Ramos (cell line): ENCODE results near the gene OAS3.
"Not testable (repeated sequence)": the region's sequence is repeated elsewhere in the genome, so short reads cannot be mapped to it uniquely, and the experiment has no call there.

Experiments used
- in situ Hi-C: fragments of 300-500 bp; cut with MboI; formaldehyde crosslinking; loops from one replicate; pipeline ENCODE4 v1.14.3; 2022; ENCODE audit warnings: low sequenced_read_pairs; ENCODE audit not compliant: unreplicated experiment

Gene OAS3, protein sequence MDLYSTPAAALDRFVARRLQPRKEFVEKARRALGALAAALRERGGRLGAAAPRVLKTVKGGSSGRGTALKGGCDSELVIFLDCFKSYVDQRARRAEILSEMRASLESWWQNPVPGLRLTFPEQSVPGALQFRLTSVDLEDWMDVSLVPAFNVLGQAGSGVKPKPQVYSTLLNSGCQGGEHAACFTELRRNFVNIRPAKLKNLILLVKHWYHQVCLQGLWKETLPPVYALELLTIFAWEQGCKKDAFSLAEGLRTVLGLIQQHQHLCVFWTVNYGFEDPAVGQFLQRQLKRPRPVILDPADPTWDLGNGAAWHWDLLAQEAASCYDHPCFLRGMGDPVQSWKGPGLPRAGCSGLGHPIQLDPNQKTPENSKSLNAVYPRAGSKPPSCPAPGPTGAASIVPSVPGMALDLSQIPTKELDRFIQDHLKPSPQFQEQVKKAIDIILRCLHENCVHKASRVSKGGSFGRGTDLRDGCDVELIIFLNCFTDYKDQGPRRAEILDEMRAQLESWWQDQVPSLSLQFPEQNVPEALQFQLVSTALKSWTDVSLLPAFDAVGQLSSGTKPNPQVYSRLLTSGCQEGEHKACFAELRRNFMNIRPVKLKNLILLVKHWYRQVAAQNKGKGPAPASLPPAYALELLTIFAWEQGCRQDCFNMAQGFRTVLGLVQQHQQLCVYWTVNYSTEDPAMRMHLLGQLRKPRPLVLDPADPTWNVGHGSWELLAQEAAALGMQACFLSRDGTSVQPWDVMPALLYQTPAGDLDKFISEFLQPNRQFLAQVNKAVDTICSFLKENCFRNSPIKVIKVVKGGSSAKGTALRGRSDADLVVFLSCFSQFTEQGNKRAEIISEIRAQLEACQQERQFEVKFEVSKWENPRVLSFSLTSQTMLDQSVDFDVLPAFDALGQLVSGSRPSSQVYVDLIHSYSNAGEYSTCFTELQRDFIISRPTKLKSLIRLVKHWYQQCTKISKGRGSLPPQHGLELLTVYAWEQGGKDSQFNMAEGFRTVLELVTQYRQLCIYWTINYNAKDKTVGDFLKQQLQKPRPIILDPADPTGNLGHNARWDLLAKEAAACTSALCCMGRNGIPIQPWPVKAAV

DNA sequence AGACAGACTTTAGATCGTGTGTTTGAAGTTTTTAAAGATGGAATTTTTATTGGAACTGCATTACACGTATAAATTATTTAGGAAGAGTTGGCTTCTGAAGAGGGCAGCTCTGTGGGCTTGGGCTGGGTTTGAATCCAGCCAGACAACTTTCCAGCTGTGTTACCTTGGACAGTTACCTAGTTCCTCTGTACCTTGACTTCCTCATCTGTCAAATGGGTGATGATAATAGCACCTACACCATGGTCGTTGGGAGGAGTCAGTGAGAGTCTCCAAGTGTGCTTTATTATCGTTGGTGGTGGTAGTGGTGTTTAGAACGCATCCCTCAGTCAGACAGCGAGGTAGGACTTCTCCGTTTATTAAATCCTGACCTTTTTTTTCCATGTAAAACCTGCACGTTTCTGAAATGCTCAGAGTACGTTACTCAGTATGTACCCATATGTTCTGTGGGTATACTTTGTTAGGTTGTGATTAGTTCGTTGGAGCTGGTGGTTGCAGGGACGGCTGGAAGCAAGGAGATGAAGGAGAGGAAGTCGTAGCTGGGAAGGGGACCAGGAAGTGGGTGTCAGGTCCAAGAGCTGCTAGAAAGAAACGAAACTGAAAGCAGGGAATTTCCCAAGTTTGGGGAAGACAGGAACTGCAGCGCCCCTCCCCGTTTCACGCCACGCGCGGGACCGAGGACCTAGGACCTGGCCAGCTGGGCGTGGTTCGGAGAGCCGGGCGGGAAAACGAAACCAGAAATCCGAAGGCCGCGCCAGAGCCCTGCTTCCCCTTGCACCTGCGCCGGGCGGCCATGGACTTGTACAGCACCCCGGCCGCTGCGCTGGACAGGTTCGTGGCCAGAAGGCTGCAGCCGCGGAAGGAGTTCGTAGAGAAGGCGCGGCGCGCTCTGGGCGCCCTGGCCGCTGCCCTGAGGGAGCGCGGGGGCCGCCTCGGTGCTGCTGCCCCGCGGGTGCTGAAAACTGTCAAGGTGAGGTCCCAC, at the start of gene OAS3:
Gene OAS3 (plus strand): TSS at position 734 of the 979 bp plus-strand sequence. CDS start 57 bp downstream, at position 791.
- in situ Hi-C loops = no loop called here

DNA sequence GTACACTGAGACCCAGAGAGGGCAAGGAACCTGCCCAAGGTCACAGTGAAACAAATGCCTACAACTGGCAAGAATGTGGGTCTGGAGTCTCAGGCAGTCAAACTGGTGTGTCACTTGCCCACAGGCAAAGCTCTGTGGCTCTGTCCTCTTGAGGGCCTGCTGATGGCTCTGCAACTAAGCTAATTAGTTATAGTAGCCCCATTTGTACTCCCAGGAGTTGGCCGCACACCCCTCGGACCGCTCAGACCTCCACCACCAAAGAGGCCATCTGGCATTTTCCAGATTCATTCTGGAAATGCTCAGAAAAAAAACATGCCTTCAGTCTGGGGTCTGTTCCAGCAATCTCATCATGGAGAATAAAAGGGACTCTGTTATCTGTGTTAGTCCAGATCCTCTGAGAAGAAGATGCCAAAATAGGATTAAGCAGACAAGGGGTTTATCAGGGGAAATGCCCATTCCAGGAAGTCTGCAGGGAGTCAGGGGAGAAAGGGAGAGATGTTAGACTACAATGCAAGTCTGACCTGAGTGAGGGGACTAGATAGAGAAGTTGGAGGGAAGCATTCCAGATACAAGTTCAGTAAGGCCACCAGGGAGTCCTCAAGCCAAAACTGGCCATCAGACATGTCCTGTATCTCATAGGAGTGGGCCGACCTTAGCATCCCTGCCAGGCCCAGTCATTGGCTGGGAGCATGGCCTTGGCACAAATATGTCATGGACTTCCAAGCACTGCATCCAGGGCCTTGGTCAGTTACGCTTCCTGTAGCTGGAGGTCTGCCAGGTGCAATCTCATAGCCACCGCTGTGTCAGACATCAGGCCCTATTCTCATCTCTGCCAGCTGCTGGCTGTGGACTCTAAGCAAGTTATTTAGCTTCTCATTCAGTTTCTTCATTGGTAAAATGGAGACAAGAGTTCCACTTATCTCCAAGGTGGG, 46.9 kb upstream of the OAS3 start:
- in situ Hi-C loops = no loop called here

DNA sequence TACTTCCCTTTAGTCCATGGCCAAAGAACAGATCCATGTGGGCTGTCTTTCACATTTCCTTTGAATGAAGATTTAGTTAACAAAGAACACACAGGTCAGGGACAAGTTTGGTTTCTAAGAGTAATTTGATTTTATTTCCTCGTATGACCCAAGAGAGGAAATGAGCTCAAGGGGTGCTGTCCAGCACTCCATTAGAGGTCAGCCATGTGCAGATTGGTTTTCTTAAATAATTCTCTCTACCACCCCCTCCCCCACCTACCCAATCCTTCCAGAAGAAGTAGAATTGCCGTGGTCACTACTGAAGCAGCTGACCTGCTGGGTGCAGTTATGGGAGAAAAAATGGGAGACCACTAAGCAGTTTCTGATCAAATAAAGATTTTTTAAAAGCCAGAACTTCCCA, 45.4 kb upstream of the OAS3 start:
- in situ Hi-C loops = no loop called here

DNA sequence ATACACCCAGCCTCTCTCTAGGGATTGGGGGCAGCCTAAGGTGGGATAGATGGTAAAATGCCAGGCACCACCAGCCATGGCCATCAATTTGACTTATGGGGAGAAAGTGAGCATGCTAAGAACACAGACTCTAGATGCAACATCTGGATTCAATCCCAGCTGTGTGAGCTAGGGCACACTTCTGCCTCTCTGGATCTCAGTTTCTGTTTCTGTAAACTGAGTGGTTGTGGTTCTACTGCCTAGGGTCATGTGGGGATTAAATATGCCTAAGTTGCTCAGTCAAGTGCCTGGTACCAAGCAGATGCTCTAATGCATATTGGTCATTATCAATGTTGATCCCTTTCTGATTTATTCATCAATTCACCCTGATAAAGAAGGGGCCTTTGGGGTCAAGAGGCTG, 44.1 kb upstream of the OAS3 start:
- in situ Hi-C loops = no loop called here

DNA sequence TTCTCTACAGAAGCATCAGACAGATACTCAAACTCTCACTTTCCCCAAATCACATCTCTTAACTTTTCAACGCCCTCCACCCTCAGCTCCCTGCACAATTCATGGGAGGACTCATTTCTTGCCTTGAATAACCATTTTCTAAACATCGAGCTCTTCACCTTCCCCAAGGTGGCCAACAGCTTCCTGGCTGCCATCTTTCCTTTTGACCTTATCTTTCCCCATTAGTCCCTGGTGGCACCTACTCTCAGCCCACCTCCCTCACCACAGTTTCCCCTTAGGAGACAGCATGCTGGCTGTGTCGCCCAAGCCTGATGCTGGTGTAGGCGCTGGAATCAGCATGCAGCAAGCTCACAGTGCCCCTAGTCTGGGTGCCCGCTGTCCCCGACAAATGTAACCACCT, 39.9 kb upstream of the OAS3 start:
- in situ Hi-C loops = no loop called here

DNA sequence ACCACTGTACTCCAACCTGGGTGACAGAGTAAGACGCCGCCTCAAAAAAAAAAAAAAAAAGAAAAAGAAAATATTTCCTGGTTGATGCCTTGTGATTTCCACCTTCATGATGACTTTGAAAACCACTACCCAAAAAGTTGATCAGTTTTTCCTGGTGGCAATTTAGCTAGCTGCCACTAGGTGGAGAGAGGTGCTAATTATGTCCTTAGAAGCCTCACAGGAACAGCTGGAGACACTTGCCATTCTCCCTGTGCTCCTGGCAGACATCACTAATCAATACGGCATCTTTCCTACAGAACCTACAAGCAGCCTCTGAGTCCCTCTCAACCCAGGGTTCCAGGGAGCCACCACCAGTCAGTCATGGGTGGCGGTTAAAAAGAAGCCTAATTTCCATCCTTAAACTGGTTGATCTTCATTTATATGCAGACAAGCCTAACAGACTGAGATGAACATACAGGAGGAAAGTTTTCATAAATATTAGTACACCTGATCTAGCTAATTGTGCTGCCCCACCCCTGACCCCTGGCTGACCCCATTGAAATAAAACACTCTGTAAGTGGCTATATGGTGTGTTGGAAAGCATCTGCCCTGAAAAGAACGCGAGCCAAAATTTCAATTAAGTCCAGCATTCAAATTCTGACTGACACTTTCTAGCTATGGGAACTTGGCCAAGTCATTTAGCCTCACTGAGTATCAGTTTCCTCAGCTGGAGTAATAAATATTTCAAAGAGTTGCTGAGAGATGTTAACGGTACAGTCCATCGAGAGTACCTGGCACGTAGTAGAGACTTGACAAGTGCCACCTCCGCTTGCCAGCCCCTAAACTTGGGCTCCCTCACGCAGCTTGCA, 37.8 kb upstream of the OAS3 start:
- in situ Hi-C loops = loop anchor here (10.0 kb wide), 1 partner anchor 254 kb away; no protein-coding TSS in a partner anchor

GRCh38 chr12:112901271-112901670, 37.0 kb upstream of the OAS3 start:
- in situ Hi-C loops = loop anchor here (10.0 kb wide), 1 partner anchor 254 kb away; no protein-coding TSS in a partner anchor

- in situ Hi-C loops = loop anchor here (10.0 kb wide), 1 partner anchor 250 kb away; no protein-coding TSS in a partner anchor
Observed at GRCh38 chr12:112904571-112904970, 33.7 kb upstream of the OAS3 start.

DNA sequence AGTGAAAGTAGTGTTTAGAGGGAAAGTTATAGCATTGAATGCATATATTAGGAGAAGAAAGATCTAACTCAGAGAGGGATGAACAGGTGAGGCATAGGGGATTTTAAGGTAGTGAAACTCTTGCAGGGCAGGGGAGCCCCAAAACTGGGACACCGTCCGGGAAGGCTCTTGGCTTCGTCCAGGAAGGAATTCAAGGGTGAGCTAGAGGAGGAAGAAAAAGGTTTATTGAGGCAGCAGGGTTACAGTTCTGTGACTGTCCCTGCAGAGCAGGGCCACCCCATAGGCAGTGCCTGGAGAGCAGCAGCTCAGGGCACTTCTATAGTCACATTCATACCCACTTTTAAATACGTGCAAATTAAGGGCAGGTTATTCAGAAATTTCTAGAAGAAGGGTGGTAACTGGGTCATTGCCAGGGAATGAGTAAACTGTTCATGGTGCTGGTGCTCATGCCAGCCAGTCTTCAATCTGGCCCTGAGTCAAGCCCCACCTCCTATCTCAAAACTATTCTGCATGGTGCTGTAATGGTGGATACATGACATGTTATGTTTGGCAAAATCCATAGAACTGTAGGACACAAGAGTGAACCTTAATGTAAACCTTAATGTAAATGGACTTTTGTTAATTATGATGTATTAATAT, 32.7 kb upstream of the OAS3 start:
- in situ Hi-C loops = loop anchor here (10.0 kb wide), 1 partner anchor 249 kb away; no protein-coding TSS in a partner anchor

DNA sequence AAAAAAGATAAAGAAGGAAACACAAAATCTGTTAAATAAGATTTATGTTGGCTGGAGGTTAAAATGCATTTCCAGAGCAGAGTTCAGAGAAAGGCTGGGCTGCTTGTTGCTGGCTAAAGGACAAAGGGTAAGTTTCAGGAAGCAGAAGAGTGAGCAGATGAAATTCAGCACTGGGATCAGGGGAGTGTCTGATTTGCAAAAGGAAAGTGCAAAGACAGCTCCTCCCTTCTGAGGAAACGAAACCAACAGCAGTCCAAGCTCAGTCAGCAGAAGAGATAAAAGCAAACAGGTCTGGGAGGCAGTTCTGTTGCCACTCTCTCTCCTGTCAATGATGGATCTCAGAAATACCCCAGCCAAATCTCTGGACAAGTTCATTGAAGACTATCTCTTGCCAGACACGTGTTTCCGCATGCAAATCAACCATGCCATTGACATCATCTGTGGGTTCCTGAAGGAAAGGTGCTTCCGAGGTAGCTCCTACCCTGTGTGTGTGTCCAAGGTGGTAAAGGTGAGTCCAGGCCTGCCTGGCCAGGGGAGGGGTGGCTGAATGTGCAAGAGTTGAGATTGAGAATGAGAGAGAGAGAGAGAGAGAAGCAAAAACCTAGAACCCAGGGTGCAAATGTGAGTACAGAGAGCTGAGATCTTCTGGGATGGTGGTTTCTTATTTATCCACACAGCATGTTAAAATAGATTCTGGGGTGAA, 31.4 kb upstream of the OAS3 start, which contains the start of gene OAS1:
Gene OAS1 (plus strand): TSS at position 251 of the 703 bp plus-strand sequence. CDS start 78 bp downstream, at position 329.
- in situ Hi-C loops = loop anchor here (10.0 kb wide), 1 partner anchor 248 kb away; no protein-coding TSS in a partner anchor

GRCh38 chr12:112907415-112908157, 30.7 kb upstream of the OAS3 start:
- in situ Hi-C loops = loop anchor here (10.0 kb wide), 1 partner anchor 247 kb away; no protein-coding TSS in a partner anchor

GRCh38 chr12:112908548-112908947, 29.7 kb upstream of the OAS3 start:
- in situ Hi-C loops = loop anchor here (10.0 kb wide), 1 partner anchor 246 kb away; no protein-coding TSS in a partner anchor

- in situ Hi-C loops = loop anchor here (10.0 kb wide), 1 partner anchor 245 kb away; no protein-coding TSS in a partner anchor
Observed at GRCh38 chr12:112909693-112910092, 28.6 kb upstream of the OAS3 start.

DNA sequence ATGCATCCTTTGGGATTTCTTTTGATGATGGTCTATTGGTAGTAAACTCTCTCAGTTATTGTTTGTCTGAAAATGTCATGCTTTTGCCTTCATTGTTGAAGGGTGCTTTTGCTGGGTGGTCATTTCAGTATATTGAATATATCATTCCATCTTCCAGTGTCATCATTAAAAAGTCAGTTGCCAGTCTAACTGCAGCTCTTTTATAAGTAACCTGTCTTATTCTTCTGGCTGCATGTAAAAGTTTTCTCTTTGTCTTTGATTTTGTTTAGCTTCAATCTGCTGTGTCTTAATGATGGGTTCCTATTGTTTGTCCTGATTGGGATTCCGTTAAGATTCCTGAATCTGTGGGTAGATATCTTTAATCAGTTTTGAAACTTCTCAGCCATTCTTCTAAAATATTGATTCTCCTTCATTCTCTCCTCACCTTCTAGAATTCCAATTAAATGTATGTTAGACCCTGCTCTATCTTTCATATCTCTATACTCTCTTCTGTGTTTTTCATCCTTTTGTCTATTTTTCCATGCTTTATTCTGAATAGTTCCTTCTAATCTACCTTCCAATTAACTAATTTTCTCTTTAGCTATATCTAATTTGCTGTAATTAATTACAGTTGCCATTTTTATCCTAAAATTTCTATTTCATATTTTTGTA, 25.1 kb upstream of the OAS3 start:
- in situ Hi-C loops = no loop called here

DNA sequence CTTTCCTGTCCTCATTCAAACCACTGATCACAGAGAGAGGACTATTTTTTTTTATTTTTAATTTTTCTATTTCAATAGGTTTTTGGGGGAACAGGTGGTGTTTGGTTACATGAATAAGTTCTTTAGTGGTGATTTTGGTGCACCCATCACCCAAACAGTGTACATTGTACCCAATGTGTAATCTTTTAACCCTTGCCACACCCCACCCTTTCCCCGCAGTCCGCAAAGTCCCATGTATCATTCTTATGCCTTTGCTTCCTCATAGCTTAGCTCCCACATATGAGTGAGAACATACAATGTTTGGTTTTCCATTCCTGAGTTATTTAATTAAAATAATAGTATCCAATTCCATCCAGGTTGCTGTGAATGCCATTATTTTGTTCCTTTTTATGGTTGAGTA, 24.4 kb upstream of the OAS3 start:
- in situ Hi-C loops = not testable (repeated sequence)
